Left kidney (tissue), 2 donors: ENCODE measurements around the gene LATS2. TPM values are rescaled to one million over a fixed set of nuclear protein-coding genes. Genes with fewer than 3 reads are reported as not detected.

Source experiments
- DNase-seq: peaks from one replicate; pipeline ENCODE4 v3.0.0-alpha.2; 2013
- polyA plus RNA-seq: library from polyadenylated mRNA; unstranded; fragments of 120-200 nt; gene quantifications from one replicate; pipeline ENCODE4 v1.2.1, GENCODE V29; 2013; ENCODE audit not compliant: insufficient read length

The LATS2 gene
- polyA plus RNA-seq, 1 donor = 24.0 TPM

DNA sequence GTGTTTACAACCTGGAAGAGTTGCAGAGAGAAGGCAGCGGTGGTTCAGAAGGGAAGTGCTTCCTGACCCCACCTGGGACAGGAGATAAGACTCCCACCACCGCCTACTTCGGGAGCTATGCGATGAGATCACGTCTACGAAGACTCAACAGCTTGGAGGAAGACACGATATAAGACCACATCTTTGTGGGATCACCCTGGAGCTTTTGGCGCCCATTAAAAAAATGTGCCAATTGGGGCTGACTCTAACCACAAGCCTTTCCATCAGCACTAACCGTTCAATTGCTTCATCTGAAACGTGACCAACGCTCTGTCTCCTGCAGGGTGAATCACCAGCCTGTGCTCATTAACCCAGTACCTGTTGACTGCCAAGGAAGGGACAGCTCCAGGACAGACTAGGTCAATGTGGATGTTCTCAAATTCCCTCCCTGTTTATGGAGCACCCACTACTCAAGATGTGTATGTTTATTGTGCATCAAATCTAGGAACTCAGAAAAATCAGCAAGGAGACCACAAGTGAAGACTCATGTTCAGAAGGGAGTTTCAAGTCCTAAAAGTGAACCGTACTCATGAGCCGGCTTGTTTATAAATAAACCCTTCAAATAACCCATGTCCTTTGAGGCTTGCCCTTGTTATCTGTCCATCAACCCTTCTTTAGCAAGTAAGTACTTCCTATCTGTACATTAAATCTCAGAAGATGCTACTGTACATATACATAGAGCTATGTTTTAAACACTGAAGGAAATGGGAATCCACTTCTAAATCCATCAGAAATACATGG is 67.5 kb downstream of the LATS2 start:
- DNase-seq = no peak

DNA sequence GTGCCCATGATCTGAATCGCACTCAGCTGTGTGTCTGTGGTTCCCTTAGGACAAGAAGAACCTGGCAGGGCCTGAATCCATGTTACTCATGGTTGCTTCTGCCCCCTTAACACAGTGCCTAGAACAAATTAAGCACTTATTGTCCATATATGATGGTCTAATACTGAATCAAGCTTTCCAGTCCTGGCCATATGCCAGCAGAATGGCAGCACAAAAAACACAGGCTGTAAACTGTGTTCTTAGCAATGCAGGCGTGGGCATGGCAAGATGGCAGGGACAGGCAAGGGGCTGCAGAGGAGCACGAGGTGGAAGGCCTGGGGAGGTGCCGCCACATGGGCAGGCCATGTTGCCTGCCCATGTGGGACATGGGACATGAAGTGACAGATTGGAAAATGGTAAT is 68.2 kb downstream of the LATS2 start:
- DNase-seq = no peak

DNA sequence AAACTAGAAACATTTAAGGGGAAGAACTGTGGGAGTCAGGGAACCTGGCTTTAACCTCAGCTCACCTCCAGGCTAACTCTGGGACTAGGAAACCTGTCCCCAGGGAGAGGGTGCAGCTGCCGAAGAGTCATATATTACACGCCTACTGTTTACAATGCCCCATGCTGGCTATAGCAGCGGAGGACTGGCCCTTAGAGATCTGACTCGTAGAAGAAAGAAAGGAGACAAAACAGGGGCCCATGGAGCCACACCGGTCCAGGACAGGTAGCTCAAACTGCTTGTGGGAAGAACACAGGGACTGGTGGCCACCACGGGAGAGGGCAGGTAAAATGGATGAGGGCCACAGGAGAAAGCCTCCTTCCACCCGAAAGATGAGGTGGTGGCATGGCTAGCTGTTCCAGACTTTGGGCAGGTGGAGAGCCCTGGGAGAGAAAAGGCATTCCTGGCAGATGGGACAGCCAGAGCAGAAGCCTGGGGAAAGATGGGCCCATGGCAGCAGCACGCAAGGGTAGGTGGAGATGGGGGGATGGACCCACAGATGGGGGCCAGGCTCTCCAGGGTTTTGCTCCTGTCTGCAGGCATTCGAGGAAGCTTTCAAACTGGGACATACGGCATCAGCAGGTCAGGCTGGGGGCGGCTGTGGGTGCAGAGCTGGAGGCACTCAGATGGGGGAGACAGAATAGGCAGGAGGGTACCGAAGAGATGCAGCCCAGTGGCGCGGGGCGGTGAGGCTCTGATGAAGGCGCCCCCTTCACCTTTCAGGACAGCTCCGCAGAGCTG is 69.5 kb downstream of the LATS2 start:
- no peak for DNase-seq

DNA sequence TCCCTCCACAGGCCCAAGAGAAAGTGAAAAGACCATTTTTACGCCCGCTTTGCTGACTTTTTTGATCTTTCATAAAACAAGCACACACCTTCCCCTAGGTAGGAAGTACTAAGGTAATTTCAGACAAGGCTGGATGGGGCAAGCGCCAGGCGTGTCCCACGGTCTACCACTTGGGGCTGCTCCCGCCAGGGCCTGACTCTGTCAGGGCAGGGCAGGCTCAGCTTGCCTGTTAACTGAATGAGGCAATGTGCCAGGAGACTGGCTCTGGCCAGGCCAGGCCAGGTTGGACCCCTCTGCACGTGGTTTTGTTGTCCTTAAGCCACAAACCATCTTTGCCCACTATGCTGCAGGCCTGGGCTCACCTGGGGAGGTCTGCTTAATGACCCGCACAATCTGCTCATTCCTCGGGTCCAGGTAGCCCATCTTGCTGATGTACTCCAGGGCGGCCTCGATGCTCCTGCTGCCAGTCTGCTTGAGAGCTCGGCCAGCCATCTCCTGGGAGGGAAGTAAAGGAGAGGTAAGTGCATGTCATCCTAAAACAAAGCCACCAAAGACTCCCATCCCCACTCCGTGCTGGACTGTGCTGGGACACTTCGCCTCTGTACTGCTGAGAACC is 70.4 kb downstream of the LATS2 start:
- DNase-seq = no peak

DNA sequence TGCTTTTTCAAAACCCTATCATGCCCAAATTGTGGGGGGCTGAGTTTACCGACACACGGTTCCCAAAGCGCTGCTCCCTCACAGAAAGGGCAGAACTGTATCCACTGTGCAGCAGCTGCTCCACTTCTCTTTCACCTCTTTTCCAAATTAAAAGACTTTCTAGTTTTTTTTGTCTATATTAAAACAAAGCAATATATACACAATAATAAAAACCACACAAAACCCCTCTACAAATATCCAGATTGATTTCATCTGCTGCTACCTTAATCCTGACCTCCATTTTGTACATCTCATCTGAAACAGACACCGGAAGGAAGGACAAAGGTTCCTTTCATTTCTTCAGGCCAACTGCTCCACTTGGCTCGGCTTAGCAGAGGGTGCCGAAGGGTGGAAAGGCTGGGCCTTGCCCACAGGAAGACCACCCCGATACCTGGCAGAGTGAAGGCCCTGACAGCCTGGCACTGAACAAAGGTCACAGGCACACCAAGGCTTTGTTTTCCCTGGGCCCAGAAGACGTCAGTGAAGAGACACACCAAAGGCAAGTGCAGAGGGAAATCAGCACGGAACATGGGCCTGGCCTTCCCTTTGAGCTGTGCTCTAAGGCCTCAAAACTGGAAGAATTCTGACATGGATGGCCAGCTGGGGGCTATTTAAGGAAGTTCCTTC is 71.6 kb downstream of the LATS2 start:
- DNase-seq = no peak

DNA sequence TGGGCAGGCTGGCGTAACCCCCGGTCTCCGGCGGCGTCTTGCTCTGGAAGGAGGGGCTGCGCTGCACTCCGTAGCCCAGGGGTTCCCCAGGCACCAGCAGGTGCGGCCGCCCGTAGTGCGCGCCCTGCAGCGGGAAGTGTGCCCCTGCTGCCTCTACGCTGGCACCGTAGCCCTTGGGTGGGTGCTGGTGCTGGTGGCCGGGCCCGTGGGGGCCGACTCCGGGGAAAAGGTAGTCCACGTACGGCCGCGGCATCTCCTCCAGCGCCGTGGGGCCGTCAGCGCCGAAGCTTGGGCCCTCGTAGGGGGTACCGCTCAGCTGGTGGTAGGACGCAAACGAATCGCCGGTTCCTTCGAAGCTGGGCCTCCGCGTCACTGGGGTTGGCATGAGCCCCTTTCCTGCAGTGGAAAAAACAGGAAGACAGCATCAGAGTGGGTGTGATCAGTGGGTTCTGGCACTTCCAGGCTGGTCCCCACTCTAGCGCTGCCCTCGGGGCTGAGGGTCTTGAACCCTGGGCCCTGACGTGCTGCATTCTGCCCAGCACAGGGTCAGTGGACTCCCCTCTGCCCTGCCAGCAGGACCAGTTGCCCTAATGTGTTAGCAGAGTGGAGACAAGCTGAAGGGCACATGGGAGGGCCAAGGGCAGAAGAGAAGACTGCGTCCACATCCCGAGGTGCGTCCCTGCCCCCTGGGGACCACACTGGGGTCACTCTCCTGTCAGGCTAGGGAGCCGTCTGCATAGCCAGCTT is 72.3 kb downstream of the LATS2 start:
- DNase-seq = no peak

DNA sequence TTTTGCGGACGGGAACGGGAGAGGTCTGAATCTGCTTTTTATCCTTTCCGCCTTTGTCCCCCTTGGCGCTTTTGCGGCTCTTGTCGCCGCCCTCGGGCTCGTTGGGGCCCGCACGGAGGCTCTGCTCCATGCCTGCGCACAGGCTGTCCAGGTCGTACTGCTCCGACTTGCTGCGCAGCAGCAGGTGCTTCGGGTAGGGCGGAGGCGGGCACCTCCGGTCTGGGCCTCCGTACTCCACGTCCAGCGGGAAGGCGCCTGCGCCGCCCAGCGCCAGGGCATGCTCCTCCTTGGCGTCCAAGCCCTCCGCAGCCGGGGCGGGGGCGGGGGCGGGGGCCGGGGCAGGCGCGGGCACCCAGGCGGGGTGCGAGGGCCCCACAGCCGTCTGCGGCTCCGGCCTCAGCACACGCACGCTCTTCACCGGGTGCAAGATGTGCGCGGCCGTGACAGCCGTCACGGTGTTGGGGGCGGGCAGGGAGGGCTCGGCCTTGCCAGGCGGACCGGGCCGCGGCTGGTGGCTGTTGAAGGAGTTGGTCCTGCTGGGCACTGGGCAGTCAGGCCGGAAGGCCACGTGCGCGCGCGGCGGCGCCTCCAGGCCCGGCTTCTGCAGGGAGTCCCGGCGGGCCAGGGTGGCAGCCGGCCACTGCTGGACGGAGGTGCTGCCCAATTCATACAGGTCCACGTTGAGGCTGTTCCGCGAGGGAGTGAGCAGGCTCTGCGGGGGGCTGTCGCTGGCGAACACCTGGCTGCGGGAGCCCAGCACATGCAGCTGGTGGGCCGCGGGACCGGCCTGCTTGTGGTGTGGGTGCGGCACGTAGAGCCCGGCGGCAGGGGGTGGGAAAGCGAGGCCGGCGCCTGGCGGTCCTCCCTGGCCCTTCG is 73.1 kb downstream of the LATS2 start:
- no peak for DNase-seq

DNA sequence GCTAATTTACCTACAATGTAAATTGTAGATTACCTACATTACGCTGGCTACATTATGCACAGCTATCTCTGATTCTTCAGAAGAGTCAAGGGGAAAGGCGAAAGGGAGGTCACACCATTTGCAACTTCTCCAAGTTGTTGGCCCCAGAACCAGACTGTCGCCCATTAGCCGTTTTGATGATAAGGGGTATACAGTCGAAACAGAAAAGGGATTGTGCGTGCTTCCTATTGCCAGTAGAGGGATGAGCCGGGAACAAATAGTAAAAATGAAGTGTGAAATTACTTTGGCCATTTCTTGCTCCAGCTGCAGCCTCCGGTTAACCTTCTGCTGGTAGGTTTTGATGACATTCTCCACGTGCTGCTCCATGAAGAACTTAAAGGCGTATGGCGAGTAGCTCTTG is 73.8 kb downstream of the LATS2 start:
- DNase-seq = no peak

DNA sequence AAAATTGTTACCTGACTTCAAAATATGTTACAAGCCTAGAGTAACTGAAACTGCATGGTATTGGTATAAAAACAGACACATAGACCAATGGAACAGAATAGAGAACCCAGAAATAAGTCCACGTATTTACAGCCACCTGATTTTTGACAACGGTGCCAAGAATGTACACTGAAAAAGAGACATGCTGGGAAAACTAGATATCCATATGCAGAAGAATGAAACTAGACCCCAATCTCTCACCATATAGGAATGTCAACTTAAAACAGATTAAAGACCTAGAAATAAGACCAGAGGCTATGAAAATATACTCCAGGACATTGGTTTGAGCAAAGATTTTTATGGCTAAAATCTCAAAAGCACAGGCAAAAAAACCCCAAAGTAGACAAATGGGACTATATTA is 76.5 kb downstream of the LATS2 start:
- no peak for DNase-seq

DNA sequence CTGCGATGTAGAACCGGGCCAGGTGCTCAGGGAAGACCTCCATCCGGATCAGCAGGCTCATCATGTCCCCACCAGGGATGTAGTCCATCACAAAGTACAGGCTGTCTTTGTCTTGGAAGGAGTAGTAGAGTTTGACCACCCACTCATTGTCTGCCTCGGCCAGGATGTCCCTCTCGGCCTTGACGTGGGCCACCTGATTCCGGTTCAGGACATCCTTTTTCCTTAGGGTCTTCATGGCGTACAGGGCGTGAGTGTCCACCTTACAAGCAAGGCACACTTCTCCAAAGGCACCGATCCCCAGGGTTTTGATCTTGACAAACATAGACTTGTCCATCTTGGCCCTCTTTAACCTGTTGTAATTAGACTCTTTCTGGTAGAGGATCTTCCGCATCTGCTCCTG is 78.0 kb downstream of the LATS2 start:
- DNase-seq = no peak

DNA sequence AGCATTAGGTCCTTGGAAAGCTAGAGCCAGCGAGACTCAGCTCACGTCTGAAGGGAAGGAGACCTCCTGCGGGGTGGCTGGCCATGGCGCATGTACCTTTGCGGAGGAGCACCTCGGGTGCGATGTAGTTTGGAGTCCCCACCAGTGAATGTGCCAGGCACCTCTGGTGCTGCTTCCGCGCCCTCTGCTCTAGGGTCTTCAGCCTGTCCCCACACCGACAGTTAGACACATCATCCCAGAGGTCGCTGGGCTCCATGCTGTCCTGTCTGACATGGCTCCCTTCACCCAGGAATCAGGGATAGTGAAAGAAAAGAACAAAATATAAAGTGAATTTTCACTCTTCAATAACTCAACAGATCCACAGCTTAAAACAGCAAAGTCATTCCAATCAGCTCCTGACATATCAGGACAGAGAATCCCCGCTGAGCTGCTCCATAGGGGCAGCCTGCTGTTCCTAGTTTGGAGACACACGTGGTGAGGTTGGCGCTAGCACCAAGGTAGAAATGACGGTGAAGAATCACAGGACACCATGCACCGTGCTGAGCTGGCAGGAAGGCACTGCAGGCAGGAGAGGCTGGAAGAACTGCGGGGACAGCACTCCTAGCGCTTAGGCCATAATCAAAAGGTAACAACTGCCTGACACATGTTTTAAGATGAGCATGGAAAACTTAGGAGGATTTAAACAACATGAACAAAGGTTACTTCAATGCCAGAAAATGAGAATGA is 79.9 kb downstream of the LATS2 start:
- no peak for DNase-seq

DNA sequence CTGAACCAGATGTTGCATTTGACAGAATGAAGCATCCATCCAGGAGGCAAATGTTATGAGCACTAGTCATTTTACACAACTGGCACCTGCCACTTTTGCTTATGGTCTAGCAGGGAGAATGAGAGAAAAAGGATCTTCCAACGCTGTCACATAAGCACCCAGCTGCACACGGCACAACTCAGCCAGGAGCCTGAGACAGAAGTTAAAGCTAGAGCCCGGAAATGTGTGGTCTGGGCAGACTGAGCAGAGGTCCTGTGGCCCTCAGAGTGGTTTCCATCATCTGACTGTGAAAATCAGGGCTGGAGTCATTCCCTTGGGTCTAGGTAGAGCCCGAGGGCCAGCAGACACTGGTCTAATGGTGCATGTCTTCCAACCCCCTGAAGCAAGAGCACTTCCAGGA is 80.5 kb downstream of the LATS2 start:
- no peak for DNase-seq

DNA sequence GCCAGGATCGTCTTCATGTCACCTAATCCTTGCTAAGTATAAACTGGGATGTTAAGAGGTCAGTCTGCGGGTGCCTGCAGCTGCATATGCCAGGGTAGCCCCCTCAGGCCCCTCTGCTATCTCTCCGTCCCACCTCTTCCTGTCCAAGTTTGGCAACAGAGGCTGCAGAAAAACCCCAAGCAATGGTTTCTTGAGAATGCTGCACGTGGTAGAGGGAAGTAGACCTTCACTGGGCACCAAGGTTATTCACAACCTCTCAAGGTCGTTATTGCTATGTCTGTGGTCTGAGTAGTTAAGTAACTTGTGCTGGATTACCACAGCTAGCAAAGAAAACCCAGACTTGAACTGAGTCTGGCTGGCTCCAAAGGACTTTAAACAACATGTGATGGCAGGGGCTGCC is 81.0 kb downstream of the LATS2 start:
- no peak for DNase-seq

DNA sequence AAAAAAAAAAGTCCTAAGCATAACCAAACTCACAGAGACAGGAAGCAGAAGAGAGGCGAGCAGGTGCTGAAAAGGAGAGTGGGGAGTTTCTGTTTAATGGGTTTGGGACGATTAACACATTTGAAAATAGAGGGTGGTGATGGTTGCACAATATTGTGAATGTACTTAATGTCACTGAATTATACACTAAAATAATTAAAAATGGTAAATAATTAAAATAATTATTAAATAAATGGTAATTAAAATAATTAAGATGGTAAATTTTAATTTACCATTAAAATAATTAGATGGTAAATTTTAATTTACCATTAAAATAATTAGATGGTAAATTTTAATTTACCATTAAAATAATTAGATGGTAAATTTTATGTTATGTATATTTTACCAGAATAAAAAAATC is 84.0 kb downstream of the LATS2 start:
- DNase-seq = no peak

DNA sequence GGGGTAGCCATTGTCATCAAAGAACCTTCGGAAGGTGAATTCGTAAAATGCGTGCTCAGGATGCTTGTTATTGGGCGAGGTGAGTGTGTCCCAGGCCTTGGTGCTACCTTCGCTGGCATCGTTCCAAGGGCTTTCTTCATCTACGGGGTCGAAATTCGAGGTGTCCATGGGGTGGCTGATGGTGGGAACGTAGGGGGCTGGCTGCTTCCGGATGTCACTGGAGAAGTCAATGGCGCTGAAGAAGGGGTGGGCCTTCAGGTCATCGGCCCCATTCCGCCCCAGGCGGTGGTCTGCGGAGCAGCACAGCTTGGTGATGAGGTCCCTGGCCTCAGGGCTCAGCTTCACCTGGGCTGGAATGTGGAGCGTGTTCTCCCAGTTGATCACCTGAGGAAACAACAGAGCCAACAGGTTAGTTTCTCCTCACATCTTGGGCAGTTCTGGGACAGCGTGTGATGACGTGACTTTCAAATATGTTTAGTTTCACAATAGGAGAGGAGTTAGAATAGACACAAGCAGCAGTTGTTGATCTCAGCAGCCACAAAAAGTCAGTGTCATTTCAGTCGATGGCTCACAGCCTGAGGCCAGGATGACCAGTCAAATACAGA is 86.3 kb downstream of the LATS2 start:
- DNase-seq = no peak

DNA sequence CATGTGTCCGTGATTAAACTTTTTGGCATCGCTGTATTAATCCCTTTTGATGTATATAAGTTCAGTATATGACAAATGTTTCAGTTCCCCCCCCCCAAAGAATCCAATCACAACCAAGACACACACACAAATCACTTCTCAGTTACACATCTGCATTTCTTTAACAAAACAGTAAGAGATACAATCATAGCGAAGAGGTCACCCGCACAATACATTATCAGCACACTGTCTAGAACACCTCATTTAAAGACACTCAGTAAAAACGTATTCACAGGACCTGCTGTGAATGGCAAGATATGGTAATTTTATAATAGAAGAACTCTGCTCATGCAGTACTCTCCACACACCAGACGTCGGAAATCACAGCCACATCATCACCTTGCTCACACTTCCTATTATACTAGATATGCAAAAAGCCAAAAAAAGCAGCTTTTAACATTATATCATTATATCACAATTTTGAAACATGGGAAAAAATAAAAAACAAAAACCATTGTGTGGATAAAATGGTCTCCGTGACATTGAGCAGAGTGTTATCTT is 87.4 kb downstream of the LATS2 start:
- no peak for DNase-seq

DNA sequence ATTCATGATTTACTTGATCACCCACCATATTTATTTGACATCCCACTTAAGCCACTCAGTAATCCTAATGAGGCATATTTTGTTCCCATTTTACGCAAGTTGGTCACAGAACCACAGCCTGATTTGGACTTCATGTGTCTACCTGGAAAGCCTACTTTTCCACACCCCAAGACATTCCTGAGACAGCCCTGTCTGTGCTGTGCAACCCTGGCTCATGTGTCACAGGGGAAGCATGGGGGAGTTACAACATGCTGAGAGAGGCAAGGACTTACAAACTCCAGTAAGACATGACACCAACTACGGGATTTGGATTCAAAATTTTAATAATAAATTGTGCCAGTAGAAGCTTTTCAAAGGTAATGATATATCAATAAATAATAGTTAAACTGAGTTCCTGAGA is 88.7 kb downstream of the LATS2 start:
- no peak for DNase-seq

DNA sequence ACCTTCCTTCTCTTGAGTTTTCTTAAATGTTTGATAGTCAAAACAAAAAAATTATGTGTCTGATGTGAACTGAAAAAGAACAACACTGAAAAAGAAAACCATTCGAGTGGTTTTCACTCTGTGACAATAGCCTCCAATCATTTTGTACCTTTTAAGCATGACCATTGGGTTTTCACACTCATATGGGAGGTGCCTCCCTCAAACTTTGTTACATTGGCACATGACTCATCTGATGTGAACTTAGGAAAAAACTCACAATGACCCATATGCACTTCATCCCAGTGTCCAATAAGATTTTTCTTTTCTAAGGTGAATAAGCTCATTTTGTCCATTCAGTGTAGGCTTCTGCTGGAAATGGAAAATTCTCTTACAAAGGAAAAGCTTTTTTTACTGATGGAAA is 92.2 kb downstream of the LATS2 start:
- DNase-seq = no peak

DNA sequence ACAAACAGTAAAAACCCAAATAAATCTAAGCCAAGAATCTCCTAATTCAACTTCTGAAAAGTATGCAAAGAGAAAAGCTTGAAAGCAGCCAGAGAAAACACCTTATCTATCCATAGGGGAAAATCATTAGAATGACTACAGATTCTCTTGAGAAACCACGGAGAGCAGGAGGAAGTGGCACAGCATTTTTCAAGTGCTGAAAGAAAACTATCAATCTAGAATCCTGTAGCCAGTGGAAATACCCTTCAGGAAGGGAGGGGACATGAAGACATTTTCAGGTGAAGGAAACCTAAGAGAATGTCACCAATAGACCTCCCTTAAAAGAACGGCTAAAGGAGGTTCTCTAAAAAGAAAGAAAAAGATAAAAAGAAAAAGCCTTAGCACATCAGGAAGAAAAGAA is 92.6 kb downstream of the LATS2 start:
- no peak for DNase-seq

DNA sequence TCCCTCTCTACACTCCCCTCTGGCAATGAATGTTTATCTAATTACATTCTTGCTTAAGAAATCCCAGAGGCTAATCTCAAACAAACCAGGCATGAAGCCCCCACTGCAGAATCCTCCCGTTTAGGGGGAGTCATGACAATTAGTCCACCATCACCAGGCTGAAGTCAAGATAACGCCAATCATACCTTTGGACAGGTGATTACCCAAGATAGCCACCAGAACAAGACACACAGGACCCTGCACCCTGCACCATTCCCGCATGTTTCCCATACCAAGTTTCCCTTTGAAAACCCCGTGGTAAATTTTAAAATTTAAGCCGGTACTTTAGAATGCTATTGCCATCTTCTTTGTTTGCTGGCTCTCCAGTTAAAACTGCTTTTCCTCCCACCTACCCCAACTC is 94.0 kb downstream of the LATS2 start:
- DNase-seq = no peak
